GM18505 (cell line): ENCODE data around the gene DMRT2.

ENCODE experiments used
- ATAC-seq: cut with Tn5 transposase; IDR thresholded peaks from one replicate; pipeline ENCODE4 v1.9.1; 2021; ENCODE audit not compliant: unreplicated experiment
- POLR2A ChIP-seq: IDR thresholded peaks from 4 replicates; pipeline ENCODE4 v1.6.1; 2011; ENCODE audit warnings: borderline replicate concordance; ENCODE audit not compliant: insufficient read depth, insufficient read length; ENCODE audit errors: extremely low read depth

Gene DMRT2

GRCh38 chr9:1052365-1053281 is 2.5 kb downstream of the DMRT2 start:
- ATAC-seq = no peak
- no peak for TF ChIP-seq POLR2A

- ATAC-seq = no peak
- no peak for TF ChIP-seq POLR2A
Observed at GRCh38 chr9:1053282-1053621, 3.1 kb downstream of the DMRT2 start.

GRCh38 chr9:1053986-1054425 is 3.8 kb downstream of the DMRT2 start:
- ATAC-seq = no peak

DNA sequence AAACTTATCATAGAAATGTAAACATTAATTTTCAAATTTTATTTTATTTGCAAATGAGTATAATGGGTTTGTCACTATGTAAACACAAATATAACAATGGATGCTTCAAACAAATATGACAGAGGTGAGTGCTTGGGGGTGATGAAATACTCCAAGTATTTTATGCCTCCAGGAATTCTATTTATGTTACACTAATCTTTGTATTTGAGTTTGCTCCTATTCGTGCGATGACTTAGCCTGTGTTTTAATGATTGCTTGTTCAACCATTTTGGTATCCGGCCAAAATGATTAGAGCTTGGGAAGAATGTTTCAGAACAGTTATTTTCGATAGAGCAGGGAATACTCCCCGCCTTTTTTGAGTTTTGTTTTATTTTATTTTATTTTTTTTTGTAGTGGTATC is 5.0 kb downstream of the DMRT2 start:
- no peak for TF ChIP-seq POLR2A
- no peak for ATAC-seq

More at GRCh38 chr9:1053986-1054425, 3.8 kb downstream of the DMRT2 start:
- no peak for TF ChIP-seq POLR2A

- no peak for TF ChIP-seq POLR2A
- no peak for ATAC-seq
Observed at GRCh38 chr9:1057910-1058309, 7.8 kb downstream of the DMRT2 start.

DNA sequence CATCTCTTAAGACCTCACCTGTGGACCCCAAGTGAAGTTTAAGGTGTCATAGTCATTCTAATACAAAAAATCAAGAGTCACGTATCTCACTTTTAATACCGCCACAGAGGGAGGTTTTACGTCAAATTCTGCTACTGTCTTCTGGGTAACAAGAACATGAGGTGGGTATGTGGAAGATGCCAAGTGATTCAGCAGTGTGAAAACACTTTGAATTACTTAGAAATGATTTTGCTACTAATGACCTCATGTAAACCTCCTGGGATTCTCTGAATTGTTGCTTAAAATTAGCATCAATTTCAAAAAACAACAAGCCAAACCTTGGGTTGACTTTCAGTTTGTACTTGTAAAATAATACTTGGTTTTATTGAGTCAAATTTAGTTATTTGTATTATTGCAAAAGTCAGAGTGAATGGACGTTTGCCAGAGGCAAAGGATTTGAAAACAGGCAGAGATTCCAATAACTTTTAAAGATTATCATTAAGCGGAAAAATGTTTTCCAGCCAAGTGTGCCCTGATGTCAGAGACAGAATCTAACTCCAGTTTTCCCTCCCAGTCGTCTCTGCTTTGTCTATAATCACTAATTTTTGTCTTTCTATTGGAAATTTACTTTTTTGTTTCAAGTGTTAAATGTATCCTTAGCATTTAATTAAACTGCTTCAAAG is 8.8 kb downstream of the DMRT2 start:
- ATAC-seq = no peak
- no peak for TF ChIP-seq POLR2A

DNA sequence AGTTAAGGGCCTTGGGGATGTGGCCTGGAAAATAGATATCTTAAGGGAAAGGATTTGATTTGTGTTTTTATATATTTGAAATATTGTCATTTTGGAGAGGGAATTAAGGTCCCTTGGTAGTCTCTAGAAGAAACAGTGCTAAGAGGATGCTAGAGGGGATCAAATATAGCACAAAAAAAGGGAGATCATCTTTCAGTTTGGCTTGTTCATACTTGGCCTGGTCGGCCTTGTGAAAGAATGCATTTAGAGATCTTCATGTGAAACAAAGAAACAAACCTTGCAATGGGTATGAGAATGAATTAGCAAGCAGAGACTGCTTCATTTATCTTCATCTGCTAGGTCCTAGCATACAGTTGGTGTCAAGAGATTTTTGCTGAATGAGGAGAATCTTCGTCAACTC is 15.0 kb downstream of the DMRT2 start:
- ATAC-seq = no peak
- no peak for TF ChIP-seq POLR2A

DNA sequence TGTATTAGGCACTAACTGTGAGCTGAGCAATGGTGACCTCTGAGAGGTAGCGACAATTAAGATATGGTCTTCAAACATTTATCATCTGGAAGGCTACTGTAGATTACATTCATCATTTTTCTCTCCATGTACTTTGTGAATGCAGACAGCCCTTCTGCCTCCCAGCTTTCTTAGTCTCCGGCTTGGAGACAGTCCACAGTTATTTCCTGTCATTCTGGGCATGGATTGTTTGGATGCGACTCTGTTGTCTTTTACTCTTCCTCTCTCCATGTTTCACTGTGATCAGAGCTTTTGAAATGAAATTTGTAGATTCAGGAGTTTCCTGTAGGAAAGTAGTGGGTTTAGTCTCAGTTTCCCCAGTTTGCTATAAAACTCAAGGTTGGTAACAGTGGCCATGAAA is 20.5 kb downstream of the DMRT2 start:
- ATAC-seq = no peak
- TF ChIP-seq POLR2A = no peak

GRCh38 chr9:1071730-1072129 is 21.6 kb downstream of the DMRT2 start:
- no peak for ATAC-seq
- TF ChIP-seq POLR2A = no peak

- ATAC-seq = no peak
- no peak for TF ChIP-seq POLR2A
Observed at GRCh38 chr9:1073497-1073896, 23.3 kb downstream of the DMRT2 start.

- TF ChIP-seq POLR2A = no peak
- ATAC-seq = no peak
Observed at GRCh38 chr9:1077616-1078015, 27.5 kb downstream of the DMRT2 start.

DNA sequence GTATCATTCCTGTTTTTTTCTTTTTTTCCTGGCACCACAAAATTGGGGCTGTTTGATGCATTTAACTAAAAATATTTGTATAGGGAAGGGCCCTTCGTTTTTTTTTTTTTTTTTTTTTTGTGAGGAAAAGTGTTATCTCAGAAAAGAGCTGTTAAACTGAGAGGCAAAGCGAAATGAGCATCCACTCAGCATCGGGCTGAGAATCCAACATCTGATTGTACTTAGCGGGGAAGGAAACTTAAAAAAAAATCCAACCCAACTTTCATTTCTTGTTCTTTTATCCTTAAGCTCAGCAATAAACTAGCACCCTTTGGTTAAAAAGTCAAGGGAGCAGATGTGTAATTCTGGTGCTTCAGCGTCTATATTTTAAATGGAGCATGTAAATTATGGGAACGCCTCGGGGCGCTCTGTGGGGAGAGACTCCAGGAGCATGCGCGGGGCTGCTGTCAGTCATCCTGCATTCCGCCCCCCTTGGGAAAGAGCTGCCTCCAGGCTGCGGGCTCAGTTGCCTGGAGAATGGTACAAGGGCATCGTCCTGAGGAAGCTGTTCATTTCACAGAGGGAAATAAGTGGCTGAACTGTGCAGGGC is 33.3 kb downstream of the DMRT2 start:
- TF ChIP-seq POLR2A = no peak

GRCh38 chr9:1085086-1085485 is 34.9 kb downstream of the DMRT2 start:
- TF ChIP-seq POLR2A = no peak
- no peak for ATAC-seq

More for the DNA sequence above, 33.3 kb downstream of the DMRT2 start:
- ATAC-seq = no peak

GRCh38 chr9:1086517-1086916 is 36.4 kb downstream of the DMRT2 start:
- no peak for TF ChIP-seq POLR2A

More at GRCh38 chr9:1086517-1086916, 36.4 kb downstream of the DMRT2 start:
- no peak for ATAC-seq
